GM23338 (cell line): Measurements from ENCODE around the gene EDARADD. TPM values are rescaled to one million over a fixed set of nuclear protein-coding genes. Genes with fewer than 3 reads are reported as not detected.

Source experiments
- ATAC-seq: fragments of 200-7000 bp; cut with Tn5 transposase; 3 replicates; pipeline ENCODE4 v1.9.1; 2020
- DNase-seq: peaks from one replicate; pipeline ENCODE4 v3.0.0-alpha.2; 2015; ENCODE audit warnings: low spot score
- H2AFZ ChIP-seq: fragments of 200-600 bp; sonication (generic); 2 replicates; pipeline ENCODE4 v1.8.0; 2016; ENCODE audit warnings: antibody characterized with exemption, mild to moderate bottlenecking, moderate library complexity
- H3F3A ChIP-seq: fragments of 200-600 bp; sonication (generic); replicated peaks from 2 replicates; pipeline ENCODE4 v1.8.0; 2017; ENCODE audit warnings: antibody characterized with exemption, mixed run types, low read depth
- H3K27ac ChIP-seq: fragments of 200-600 bp; sonication (generic); 2 replicates; pipeline ENCODE4 v1.6.1; 2016; ENCODE audit warnings: low read depth
- H3K27me3 ChIP-seq: fragments of 200-600 bp; sonication (generic); 2 replicates; pipeline ENCODE4 v1.8.0; 2016; ENCODE audit warnings: mild to moderate bottlenecking, mixed run types, moderate library complexity; ENCODE audit not compliant: insufficient read depth
- H3K36me3 ChIP-seq: fragments of 200-600 bp; sonication (generic); 2 replicates; pipeline ENCODE4 v1.8.0; 2016; ENCODE audit warnings: mild to moderate bottlenecking; ENCODE audit not compliant: insufficient read depth
- H3K4me1 ChIP-seq: fragments of 200-600 bp; sonication (generic); 2 replicates; pipeline ENCODE4 v1.8.0; 2016; ENCODE audit warnings: mild to moderate bottlenecking, moderate library complexity; ENCODE audit not compliant: insufficient read depth
- H3K4me2 ChIP-seq: fragments of 200-600 bp; sonication (generic); 2 replicates; pipeline ENCODE4 v1.7.1; 2017; ENCODE audit warnings: mixed run types
- H3K4me3 ChIP-seq: fragments of 200-600 bp; sonication (generic); 2 replicates; pipeline ENCODE4 v1.6.1; 2016; ENCODE audit warnings: mixed run types
- H3K79me2 ChIP-seq: fragments of 200-600 bp; sonication (generic); replicated peaks from 2 replicates; pipeline ENCODE4 v1.8.0; 2017; ENCODE audit warnings: mild to moderate bottlenecking; ENCODE audit not compliant: insufficient read depth
- H3K9me2 ChIP-seq: fragments of 200-600 bp; sonication (generic); 2 replicates; pipeline ENCODE4 v1.8.0; 2017; ENCODE audit not compliant: insufficient read depth
- H4K20me1 ChIP-seq: fragments of 200-600 bp; sonication (generic); replicated peaks from 2 replicates; pipeline ENCODE4 v1.8.0; 2017; ENCODE audit warnings: mild to moderate bottlenecking; ENCODE audit not compliant: insufficient read depth
- H3K27ac Mint-ChIP-seq: 2 replicates; pipeline ENCODE4 v1.8.0; 2020; ENCODE audit warnings: inconsistent platforms, mild to moderate bottlenecking, moderate library complexity, mixed read lengths
- H3K27me3 Mint-ChIP-seq: 3 replicates; pipeline ENCODE4 v1.8.0; 2022; ENCODE audit warnings: low read depth, mild to moderate bottlenecking, moderate library complexity, mixed read lengths, inconsistent platforms; ENCODE audit not compliant: insufficient read depth, poor library complexity
- H3K36me3 Mint-ChIP-seq: 3 replicates; pipeline ENCODE4 v1.8.0; 2021; ENCODE audit warnings: low read depth, mild to moderate bottlenecking, inconsistent platforms, moderate library complexity, mixed read lengths
- H3K4me1 Mint-ChIP-seq: 3 replicates; pipeline ENCODE4 v1.8.0; 2020; ENCODE audit warnings: mild to moderate bottlenecking, inconsistent platforms, mixed read lengths
- H3K4me3 Mint-ChIP-seq: 3 replicates; pipeline ENCODE4 v1.8.0; 2021; ENCODE audit warnings: moderate library complexity, mild to moderate bottlenecking, inconsistent platforms, mixed read lengths
- H3K9me3 Mint-ChIP-seq: 3 replicates; pipeline ENCODE4 v1.8.0; 2020; ENCODE audit warnings: moderate library complexity, mild to moderate bottlenecking, inconsistent platforms, mixed read lengths
- CREB1 ChIP-seq: fragments of 250-450 bp; sonication (Bioruptor Pico); IDR thresholded peaks from 2 replicates; pipeline ENCODE4 v1.5.0; 2020; ENCODE audit warnings: low read depth, mild to moderate bottlenecking, moderate library complexity
- CTCF ChIP-seq, 2 experiments: fragments of 200-600 bp in 1 of 2; sonication (generic) in 1 of 2; conservative IDR thresholded peaks; 2 replicates each; pipeline versions ENCODE4 v1.5.1 to v1.6.1; 2016 to 2017; ENCODE audit warnings: antibody characterized with exemption in 2 of 2, low read depth in 2 of 2, mild to moderate bottlenecking in 2 of 2, moderate library complexity in 1 of 2
- EZH2 ChIP-seq: fragments of 200-600 bp; sonication (generic); IDR thresholded peaks from one replicate; pipeline ENCODE4 v1.8.0; 2017; ENCODE audit warnings: antibody characterized with exemption, mild to moderate bottlenecking, low read depth; ENCODE audit not compliant: unreplicated experiment
- EZH2phosphoT487 ChIP-seq: fragments of 200-600 bp; sonication (generic); IDR thresholded peaks from one replicate; pipeline ENCODE4 v1.8.1; 2018; ENCODE audit warnings: antibody characterized with exemption; ENCODE audit not compliant: unreplicated experiment
- JUNB ChIP-seq: IDR thresholded peaks from one replicate; pipeline ENCODE4 v1.6.1; 2016; ENCODE audit warnings: antibody characterized with exemption; ENCODE audit not compliant: unreplicated experiment
- NANOG ChIP-seq: IDR thresholded peaks from 2 replicates; pipeline ENCODE4 v1.6.1; 2016; ENCODE audit warnings: antibody characterized with exemption, borderline replicate concordance
- POLR2AphosphoS5 ChIP-seq: IDR thresholded peaks from 2 replicates; pipeline ENCODE4 v1.6.1; 2016; ENCODE audit warnings: antibody characterized with exemption, low read depth
- ZNF331 ChIP-seq: fragments of 250-450 bp; sonication (Bioruptor Pico); IDR thresholded peaks from 2 replicates; pipeline ENCODE4 v1.5.0; 2020; ENCODE audit warnings: low read depth, mild to moderate bottlenecking, moderate library complexity
- ZNF462 ChIP-seq: fragments of 250-450 bp; sonication (Bioruptor Pico); IDR thresholded peaks from 2 replicates; pipeline ENCODE4 v1.5.0; 2020; ENCODE audit warnings: mild to moderate bottlenecking, moderate library complexity
- polyA plus RNA-seq: library from polyadenylated mRNA; unstranded; fragments of >200 nt; fragmentation: Nextera tagmentation; extraction: Ambion mirVana; gene quantifications from 2 replicates; pipeline ENCODE4 v1.2.1, GENCODE V29; 2016
- total RNA-seq: library from RNA; depleted of rRNA; stranded (reverse); fragments of >200 nt; shearing (Covaris generic); gene quantifications from 2 replicates; pipeline ENCODE4 v1.2.3, GENCODE V29; 2014

Gene EDARADD
- total and polyA plus RNA-seq, 2 experiments from 2014 or later = 3.7 to 4.4 TPM

GRCh38 chr1:236440373-236440772, 46.3 kb downstream of the EDARADD start (continued):
- TF ChIP-seq ZNF462 (CRISPR knock-in tag) = no peak
- no peak for TF ChIP-seq EZH2
- no peak for TF ChIP-seq NANOG
- no peak for TF ChIP-seq EZH2phosphoT487
- TF ChIP-seq CREB1 = no peak
- no peak for TF ChIP-seq POLR2AphosphoS5
- no peak for TF ChIP-seq JUNB
- no peak for TF ChIP-seq ZNF331 (CRISPR knock-in tag)
- no peak for TF ChIP-seq CTCF (conservative IDR thresholded peaks at IDR 0.05; ENCODE audit: low read depth in 2 of 2)

- Histone ChIP-seq H3K4me2 (no peak overlapping the region), H3K4me1 (no peaks in the 10 kb centered on the region), H3K79me2 (no peaks in the 10 kb centered on the region), H3K36me3 (no peaks in the 10 kb centered on the region), H3K27me3 (no peaks in the 10 kb centered on the region), H3K9me2 (no peaks in the 10 kb centered on the region), H3K27ac (no peak overlapping the region), H4K20me1 (no peaks in the 10 kb centered on the region; the same call in 1 of the 2 replicates), H2AFZ (no peak overlapping the region), H3F3A (no peaks in the 10 kb centered on the region), H3K4me3 (no peak overlapping the region)
- Mint-ChIP-seq H3K9me3 (peaks cover 3% of the 10 kb centered on the region; the same call in 2 of the 3 replicates), H3K27me3 (peaks cover 5% of the 10 kb centered on the region), H3K4me1 (peaks cover 6% of the 10 kb centered on the region; the same call in 2 of the 3 replicates), H3K4me3 (no peak overlapping the region), H3K27ac (no peak overlapping the region), H3K36me3 (peaks cover 6% of the 10 kb centered on the region)
- ATAC-seq (no peak), DNase-seq (no peak)
- TF ChIP-seq NANOG (no peak), ZNF462 (CRISPR knock-in tag) (no peak), EZH2 (no peak)
These were observed 56.7 kb downstream of the EDARADD start for GRCh38 chr1:236450779-236451178.
